ENCODE data around the gene UBXN10.

Gene UBXN10

DNA sequence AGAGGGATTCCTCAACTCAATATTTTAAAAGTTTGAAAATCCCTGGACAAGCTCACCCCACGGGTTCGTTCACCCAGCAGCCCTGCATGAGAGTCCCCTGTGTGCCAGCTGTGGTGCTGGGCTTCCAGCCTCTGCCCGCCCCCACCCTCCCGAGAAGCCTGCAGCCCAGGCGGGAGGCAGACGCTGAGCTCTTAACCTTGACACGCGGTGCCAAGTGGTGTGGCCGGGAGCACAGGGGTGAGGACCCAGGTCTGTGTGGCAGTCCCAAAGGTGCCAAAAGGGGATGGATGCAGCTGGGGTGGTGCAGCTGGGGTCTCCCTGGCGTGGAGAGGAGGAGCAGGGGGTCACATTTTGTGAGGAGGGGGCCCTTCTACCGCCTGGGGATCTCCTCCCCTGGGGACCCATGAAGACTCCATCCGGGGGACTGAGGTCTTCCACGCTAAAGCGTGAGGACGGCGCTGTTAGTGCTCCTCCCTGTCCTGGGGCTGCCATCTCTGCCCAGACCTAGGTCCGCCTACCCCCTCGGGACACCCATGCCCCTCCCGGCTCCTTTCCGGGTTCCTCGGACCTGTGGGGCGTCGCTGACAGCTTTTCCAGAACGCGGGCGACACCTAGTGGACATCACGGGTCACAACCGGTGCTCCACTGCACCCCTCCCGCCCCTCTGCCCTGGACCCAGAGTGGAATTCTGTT is 33.8 kb upstream of the UBXN10 start:
- DNase-seq (ENCODE audit: low read depth, low spot score), result peak; percentile 62

DNA sequence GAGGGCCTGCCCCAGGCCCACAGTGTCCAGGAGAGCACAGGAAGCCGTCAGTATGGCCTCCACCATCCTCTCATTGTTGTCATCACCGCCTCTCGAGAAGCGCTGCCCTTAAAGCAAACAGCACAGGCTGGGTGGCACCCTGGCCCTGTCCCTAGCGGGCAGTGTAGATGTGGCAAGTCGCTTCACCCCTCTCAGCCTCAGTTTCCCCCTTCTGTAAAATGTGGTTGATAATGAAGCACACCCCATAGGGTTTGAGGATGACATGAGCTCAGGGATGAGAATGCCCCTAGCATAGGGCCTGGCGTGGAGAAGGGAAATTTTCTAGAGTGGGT is 33.3 kb upstream of the UBXN10 start:
- no peak for DNase-seq (ENCODE audit: low read depth, low spot score)

DNA sequence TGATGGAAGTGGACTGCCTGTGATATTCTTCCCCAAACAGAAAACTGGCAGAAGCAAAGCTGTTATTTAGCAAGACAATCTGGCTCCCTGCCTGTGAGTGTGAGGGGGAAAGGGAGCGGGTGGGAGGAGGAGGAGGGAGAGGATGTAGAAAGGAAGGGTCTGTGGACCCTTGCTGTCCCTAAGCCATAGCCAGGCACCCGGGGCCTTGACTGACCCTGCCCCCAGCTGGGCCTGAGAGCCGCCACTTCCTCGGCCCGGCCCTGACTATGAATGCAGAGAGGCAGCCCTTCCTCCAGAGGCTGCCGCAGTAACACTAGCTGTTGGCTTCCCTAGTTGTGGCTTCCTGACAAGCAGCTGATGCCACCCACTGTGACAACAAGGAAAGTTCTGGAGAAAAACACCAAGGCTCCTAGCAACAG is 32.9 kb upstream of the UBXN10 start:
- no peak for DNase-seq (ENCODE audit: low read depth, low spot score)

DNA sequence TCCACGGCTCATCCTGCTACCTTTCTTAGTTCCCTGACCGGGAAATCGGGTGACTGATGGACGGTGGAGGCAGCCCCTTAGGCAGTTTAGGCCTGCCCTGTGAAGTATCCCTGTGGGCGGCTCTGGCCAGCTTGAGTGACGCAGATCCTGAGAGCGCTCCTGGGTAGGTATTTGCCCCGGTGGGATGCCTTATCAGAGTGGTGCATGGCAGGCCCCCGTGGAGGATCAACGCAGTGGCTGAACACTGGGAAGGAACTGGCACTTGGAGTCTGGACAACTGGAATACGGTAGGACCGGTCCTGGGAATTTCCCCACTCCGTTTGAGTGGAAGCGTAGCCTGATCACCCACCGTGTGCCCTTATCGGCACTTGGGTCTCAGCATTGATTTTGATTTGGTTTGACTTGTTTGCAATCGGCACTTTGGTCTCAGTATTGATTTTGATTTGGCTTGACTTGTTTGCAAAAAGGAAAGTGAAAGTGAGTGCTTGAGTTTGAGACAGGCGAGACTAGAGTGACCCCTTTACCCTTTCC is 31.5 kb upstream of the UBXN10 start:
- DNase-seq (ENCODE audit: low read depth, low spot score), result no peak

DNA sequence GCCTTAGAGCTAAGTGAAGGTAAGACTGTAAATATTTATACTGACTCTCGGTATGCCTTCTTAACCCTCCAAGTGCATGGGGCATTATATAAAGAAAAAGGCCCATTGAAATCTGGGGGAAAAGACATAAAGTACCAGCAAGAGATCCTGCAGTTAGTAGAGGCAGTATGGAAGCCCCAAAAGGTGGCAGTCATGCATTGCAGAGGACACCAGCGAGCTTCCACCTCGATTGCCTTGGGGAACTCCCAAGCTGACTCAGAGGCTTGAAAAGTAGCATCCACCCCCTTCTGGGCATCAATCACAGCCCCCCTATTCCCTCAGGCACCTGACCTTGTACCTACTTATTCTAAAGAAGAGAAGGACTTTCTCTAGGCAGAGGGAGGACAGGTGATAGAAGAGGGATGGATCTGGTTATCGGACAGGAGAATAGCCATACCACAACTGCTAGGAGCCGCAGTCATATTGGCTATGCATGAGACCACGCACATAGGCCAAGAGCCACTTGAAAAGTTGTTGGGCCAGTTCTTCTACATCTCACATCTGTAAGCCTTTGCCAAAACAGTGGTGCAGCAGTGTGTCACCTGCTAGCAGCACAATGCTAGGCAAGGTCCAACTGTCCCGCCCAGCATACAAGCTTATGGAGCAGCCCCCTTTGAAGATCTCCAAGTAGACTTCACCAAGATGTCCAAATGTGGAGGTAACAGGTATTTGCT is 27.4 kb upstream of the UBXN10 start:
- no peak for DNase-seq (ENCODE audit: low read depth, low spot score)

DNA sequence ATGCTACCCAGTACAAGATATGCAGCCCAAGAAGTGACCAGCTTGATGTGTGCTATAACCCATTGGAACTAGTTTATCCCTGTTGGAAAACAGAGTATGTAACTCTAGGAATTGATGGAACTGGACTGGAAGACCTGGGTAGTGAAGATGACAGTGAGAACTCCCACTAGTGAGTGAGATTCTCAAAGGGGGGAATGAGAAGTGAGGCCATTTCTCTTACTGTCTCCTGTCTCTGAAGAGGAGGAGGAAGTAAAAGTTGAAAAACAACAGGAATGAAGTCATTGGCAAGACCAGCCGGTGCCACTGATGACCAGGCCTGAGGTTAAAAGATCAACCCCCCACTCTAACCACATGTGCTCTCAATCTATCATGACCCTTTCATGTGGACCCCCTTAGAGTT is 25.9 kb upstream of the UBXN10 start:
- no peak for DNase-seq (ENCODE audit: low read depth, low spot score)

DNA sequence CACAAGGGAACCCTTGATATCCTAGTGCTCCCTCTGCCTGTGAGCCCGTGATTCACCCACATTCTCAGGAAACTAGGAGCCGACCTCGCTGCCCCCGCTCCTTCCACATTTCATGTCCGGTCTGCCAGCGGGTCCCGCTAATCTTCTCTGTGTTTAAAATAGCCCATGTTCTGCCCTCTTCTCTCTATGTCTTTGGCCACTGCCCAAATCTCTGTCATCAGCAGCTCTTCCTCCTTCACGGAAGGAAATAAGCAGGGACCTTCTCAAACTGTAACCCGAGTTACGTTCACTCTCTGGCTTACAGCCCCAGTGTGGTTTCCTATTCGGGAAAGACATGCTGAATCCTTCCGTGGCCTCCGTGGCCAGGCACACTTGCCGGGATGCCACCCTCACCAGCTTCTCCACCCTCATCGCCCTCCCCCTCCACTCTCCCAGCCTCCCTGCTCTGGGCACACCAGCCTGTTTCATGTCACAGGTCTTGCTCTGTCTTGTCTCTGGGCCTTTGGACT is 21.1 kb upstream of the UBXN10 start:
- no peak for DNase-seq (ENCODE audit: low read depth, low spot score)

DNA sequence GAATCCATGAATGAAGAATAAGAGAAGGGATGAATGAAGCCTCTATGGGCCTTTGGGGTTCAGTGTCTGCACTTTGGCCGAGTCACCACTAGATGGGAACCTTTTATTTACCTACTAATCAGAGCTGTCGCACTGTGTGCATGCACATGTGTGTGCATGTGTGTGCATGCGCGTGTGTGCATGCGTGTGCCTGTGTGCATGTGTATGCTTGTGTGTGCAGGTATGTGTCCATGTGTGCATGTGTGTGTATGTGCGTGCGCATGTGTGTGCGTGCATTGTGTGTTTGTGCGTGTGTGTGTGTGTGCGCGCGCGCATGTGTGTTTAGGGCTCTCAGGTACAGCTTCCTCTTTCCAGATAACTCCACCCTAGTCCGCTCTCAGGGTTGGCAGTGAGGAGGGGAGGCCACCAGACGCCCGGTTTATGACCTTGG is 20.4 kb upstream of the UBXN10 start:
- no peak for DNase-seq (ENCODE audit: low read depth, low spot score)

DNA sequence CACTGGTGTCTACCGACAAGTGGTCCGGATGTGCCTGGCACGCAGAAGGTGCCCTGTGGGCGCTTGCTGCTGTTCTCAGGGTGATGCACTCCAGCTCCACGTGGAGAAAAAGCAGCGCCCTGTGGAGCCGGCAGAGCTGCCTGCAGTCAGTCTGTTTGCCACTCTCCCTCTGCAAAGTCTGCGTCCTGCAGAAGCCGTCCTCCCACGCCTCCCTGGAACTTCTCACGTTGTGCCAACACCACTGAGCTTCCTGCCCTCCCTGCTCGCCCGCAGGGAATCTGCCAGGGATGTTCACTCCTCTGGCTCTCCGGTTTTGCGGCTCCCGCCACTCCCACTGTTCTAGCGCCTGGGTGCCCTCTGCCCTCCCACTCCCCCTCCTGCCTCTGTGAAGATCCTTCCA is 19.8 kb upstream of the UBXN10 start:
- DNase-seq (ENCODE audit: low read depth, low spot score), result no peak

DNA sequence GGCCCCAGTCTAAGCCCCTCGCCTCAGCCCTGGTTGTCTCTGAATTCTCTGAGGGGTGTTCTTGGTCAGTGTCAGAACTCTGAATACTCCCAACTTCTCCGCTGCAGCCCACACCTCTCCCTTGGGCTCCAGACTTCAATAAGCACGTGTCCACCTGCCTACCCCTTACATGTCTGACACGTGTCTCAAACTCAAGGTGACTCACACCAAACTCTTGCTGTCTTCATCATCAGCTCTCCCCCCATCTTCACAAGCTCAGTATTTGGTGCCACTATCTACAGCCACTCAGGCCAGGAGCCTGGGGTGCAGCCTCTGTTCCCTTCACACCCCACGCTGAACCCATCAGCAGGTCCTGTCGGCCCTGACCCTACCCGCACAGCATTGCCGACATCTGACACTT is 18.8 kb upstream of the UBXN10 start:
- DNase-seq (ENCODE audit: low read depth, low spot score), result no peak

DNA sequence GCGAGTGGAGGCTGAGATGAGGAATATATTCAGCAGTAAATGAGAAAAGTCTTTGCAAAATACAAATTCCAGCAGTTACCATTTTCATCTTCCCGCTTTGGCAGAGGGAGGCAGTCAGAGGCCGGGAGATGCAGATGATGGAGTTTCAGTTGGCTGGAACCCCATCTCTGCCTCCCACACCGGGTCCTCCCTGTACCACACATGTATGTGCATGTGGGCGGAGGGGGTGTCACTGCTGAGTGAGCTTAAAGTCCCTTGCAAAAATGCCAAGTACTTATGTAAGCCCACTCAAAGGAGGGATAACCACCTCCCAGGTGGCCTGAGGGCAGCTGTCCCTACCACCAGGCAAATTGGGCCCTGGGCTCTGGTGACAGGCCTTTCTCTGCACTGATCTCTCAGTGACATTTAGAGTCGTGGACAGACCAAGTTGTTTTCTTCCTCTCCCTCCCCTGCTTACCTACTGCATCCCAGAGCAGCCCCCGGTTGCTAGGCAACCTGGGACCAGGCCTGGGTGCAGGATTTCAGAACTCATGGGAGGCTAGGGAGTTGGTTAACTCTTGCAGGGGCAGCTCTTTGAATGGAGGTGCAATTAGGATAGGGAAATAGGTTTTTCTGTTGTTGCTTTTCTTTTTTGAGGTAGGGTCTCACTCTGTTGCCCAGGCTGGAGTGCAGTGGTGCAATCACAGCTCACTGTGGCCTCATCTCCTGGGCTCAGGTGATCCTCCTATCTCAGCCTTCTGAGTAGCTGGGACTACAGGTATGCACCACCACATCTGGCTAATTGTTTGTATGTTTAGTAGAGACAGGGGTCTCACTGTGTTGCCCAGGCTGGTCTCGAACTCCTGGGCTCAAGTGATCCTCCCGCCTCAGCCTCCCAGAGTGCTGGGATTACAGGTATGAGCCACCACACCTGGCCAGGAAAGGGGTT is 17.1 kb upstream of the UBXN10 start:
- DNase-seq (ENCODE audit: low read depth, low spot score), result no peak

DNA sequence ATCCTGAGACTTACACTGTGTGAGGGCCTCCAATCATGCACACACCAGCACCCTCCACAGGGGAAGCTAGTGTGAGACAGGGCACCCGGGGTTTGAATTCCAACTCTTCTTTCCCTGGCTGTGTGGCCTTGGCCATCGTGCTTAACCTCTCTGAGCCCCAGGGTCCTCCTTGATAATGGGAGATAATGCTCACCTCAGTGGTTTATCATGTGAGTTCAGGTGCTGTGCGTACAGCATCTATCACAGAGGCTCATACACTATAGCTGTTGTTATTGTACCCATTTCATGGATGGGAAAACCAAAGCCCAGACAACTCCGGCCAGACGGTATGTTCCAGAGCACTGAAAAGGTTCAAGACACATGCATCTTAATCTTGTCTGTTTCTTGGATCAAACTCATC is 16.0 kb upstream of the UBXN10 start:
- no peak for DNase-seq (ENCODE audit: low read depth, low spot score)

DNA sequence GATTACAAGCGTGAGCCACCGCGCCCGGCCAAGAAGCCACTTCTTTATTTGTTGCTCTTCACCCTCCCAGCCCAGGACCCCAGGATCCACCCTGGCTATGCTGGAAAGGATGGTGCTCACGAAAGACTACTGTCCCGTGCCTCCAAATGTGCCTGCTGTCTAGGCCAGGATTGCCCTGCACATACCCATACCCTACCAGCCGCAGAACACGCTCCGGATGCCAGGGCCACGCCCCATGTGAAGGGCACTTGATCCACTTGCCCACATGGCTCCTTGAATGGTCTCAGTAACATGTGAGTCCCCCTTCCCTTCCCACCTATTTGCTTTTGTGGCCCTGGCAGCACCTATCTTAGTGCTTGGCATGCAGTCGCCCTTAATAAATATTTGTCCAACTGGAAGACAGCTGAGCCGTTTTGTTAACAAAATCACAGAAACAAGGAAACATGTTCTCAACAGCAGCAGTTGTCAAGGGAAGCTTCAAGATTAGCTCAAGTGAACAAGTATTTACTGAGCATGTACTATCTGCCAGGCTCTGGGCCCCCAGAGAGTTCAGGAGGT is 13.8 kb upstream of the UBXN10 start:
- no peak for DNase-seq (ENCODE audit: low read depth, low spot score)

DNA sequence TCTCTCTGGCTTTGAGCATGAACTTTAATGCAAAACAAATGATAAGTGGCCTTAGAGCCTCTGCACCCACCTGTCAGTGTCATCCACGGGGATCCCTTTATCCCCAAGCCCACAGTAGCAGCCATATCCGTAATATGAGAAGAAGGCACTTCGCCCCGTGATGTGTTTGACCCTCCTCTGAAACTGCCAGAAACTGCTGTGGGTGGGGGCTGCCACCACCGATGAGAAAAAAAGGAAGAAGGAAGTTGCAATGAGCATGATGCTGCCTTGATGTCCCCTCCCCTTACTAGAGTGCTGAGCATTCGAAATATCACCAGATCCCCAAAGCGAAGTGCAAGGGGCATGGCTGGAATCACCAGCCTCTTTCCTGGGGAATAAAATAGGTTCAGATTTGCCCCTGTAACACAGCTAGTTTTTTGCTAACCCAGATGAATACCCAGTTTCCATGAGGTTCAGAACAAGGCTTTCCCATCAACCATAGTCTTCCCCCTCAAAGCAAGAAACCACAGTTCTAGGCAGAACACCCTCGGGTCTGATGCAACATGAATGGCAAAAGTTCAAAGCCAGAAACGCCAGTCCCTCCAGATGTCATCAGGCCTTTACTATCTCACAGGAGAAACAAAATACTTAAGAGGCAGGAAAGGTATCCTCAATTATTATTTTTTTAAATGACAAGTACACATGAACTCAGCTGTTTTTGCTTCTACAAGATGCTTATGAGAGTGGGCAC is 10.8 kb upstream of the UBXN10 start:
- no peak for DNase-seq (ENCODE audit: low read depth, low spot score)

DNA sequence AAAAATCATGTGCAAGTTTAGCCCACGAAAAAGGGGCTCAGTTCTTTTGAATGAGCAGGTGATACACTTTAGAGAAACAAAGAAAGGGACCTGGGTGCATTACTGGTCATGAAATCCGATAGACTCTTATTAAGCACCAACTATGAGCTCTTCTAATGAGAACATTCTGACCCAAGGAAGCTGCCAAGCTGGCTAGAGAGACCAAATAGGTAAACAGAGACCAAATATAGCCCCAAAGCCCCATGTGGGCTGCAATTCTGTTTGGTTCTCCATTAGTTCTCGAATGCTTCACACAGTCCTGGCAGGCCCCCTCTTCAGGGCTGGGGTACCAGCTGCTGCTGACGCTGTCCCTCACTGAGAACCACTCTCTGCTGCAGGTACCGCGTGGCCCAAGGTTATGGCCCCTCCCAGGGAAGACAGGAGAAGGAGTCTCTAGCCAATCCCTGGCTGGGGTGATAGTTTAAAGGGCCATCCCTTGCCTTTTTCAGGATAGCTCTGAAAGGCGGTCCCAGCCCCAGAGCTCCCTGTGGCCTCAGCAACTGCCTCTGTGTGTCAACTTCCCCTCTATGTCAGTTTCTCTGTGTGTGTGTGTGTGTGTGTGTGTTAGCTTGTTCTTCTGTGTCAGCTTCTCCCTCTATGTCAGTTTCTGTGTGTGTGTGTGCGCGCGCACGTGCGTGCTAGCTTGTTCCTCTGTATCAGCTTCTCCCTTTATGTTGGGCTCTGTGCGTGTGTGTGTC is 7.1 kb upstream of the UBXN10 start:
- no peak for DNase-seq (ENCODE audit: low read depth, low spot score)

DNA sequence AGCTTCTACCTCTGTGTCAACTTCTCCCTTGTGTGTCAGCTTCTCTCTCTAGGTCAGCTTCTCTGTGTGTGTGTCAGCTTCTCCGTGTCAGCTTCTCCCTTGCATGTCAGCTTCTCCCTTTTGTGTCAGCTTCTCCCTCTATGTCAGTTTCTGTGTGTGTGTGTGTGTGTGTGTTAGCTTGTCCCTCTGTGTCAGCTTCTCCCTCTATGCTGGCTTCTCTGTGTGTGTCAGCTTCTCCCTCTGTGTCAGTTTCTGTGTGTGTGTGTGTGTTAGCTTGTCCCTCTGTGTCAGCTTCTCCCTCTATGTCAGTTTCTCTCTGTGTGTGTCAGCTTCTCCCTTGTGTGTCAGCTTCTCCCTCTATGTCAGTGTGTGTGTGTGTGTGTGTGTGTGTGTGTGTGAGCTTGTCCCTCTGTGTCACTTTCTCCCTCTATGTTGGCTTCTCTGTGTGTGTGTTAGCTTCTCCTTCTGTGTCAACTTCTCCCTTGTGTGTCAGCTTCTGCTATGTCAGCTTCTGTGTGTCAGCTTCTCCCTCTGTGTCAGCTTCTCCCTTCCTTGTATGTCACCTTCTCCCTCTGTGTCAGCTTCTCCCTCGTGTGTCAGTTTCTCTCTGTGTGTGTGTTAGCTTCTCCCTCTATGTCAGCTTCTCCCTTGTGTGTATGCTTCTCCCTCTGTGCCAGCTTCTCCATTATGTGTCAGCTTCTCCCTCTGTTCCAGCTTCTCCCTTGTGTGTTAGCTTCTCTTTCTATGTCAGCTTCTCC is 6.3 kb upstream of the UBXN10 start:
- DNase-seq (ENCODE audit: low read depth, low spot score), result no peak

DNA sequence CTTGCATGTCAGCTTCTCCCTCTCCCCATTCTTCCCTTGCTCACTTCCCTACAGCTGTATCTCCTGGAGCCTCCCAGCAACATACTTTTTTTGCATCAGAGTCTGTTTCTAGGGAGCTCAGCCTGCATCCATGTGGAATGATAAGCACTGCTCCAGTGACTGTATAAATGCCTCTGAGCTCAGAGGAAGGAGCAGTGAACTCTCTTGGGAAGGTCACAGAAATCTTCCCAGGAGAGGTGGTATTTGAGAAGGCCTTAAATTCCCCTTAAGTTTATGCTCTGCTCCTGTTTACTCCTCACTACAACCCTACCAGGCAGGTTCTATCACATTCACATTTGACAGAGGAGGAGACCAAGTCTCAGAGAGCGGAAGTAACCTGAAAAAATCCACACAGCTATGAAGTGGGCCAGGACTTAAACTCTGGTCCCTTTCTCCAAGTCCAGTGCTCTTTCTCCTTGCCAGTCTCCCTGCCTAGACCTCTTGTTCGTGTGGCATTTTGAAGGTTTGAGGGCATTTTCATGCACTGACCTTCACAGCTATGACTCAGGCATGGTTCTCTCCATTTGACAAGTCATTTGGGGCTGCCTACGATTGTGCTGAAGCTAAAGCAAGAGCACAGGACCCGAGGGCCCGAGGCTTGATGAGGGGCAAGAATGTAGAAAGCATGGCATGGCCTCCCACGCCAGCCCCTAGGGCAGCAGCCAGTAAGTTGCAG is 5.6 kb upstream of the UBXN10 start:
- no peak for DNase-seq (ENCODE audit: low read depth, low spot score)

DNA sequence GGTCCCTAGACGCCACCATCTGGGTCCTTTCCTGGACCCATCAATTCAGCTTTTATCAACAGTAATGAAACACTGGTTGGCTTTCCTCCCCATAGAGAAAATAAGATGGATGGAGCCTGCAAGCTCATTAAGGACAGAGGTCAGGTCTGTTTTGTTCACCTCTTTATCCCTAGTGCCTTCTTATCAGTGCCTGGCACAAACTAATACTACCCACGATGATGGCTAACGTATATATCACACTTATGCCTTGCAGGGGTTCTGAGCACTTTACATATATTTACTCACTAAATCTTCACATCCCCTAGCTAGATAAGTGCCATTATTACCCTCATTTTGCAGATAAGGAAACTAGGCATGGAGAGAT is 5.1 kb upstream of the UBXN10 start:
- DNase-seq (ENCODE audit: low read depth, low spot score), result no peak

DNA sequence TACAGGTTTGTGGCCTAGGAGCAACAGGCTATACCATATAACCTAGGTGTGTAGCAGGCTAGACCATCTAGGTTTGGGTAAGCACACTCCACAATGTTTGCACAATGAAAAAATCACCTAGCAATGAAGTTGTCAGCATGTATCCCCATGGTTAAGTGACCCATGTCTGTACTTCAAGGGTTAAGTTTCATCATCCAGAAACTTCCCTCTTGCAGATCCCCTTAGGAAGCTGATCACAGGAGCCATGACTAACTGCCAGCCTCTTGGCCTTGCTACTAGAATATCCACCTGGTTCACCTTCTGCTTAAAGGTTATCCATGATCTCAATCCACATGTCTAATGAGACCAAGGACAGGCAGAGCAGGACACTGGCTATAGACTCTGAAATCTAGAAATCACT is 3.5 kb upstream of the UBXN10 start:
- no peak for DNase-seq (ENCODE audit: low read depth, low spot score)
